IPS-NIHi11 (cell line): ENCODE measurements around the gene CDH15.
"Not testable (repeated sequence)": the region's sequence is repeated elsewhere in the genome, so short reads cannot be mapped to it uniquely, and the experiment has no call there.

Source experiments
- DNase-seq: peaks from one replicate; pipeline ENCODE4 v3.0.0; 2012; ENCODE audit warnings: mixed read lengths, low spot score

CDH15 gene

DNA sequence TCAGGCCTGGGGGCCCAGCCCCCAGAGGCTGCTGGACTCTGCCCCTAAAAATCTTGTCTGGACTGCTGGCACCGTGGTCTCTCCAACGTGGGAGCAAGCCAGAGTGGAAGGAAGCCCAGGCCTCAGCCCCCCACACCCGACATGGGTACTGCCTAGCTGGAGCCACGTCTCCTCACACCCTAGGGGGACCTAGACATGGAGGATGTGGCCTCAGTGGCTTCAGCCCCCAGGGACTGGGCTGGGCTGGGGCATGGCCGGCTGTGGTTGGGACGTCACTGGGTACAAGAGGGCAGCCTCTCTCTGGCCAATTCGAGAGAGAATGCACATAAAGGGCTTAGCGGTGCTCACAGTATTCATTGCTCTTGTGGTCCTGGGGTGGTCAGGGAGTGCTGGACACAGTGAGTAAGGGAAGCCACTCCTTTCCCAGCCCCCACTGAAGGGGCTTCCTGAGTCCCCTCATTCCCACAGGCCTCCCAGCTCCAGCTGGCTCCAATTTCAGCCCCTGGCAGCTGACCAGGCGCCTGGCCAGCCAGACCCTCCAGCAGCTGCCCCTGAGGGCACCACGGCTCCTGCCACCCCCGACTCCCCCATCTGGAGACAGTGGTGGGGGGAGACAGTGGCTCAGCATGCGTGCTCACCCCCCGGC, 1.1 kb downstream of the CDH15 start:
- no peak for DNase-seq

DNA sequence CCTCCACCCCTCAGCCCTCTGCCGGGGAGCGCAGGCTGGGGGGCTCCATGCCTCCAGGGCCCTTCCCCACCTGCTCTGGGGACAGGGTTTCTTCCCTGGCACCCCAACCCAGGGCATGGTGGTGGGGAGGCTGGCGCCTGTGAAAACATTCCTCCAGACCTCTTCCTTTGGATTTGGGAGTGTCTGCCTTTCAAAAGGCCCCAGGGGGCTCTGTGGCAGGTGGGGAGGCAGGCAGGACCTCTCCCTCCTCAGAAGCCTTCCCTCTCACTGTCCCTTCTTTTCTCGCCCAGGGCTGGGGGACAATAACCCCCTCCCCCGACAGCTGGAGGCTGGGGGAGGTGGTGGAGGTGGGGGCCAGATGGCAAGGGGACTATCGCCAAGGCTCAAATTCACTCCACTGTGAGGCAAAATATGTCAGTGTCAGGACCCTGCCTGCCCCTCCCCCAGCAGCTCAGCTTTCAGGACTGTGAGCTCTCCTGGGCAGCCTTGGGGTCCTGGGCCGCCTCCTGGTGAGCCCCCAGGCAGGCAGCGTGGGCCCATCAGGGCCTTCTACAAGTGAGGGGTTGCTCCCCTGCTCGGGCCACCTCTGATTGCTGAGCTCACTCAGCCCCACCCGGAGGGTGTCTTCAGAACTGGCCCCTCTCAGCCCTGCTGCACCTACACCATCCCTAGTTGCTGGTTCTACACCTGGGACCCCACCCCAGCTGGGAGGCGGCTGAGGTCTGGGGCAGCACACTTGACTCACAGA, 1.8 kb downstream of the CDH15 start:
- DNase-seq, result no peak

DNA sequence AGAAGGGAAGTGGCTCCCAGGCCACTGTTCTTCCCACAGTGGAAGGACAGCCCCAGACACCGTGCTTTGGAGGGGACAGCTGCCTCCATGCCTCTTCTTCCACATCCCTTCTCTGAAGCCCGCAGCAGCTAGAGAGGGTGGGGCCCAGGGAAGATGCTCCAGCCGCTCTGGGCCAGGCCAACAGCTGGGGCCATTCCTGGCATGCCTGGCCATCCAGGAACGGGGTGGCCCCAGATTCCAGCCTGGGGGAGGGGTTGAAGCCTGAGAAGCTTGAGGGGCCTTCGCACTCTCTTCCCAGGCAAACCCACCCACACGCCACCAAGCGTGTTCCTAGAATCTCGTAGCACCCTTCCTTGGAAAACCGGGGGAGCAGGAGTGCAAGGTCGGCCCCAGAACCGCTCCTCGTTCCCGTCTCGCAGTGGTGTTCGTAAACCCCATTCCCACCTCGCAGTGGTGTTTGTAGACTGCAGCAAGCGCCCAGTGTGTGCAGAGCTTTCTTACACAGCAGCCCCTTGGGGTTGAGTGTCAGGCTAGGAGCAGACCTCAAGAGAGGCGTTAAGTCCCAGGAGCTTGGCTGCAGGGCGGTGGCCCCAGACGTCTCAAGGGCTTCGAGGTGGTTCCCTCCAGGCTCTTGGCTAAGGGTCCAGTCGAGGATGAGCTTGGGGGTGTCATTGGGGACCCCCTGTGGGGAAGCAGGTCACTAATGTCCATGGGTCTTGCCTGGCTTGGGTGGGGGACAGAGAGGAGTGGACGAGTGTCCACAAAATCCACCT, 2.7 kb downstream of the CDH15 start:
- DNase-seq, result no peak

DNA sequence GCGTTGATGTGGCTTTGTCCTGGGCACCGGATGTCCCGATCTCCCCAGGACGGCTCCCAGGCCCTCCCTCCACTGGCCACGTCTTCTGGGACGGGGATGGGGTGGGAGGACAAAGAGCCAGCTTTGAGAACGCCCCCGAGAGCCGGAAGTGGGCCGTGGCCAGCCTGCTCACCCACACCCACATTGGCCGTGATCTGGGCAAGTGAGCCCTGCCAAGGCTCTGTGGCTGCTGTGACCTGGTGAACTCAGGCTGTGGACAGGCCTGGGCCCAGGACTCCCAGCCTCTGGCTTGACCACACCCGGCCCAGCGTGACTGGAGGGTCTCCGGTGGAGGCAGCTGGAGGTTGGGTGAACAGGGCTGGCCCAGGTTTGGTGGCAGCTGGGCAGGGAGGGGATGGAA, 3.3 kb downstream of the CDH15 start:
- DNase-seq, result no peak

DNA sequence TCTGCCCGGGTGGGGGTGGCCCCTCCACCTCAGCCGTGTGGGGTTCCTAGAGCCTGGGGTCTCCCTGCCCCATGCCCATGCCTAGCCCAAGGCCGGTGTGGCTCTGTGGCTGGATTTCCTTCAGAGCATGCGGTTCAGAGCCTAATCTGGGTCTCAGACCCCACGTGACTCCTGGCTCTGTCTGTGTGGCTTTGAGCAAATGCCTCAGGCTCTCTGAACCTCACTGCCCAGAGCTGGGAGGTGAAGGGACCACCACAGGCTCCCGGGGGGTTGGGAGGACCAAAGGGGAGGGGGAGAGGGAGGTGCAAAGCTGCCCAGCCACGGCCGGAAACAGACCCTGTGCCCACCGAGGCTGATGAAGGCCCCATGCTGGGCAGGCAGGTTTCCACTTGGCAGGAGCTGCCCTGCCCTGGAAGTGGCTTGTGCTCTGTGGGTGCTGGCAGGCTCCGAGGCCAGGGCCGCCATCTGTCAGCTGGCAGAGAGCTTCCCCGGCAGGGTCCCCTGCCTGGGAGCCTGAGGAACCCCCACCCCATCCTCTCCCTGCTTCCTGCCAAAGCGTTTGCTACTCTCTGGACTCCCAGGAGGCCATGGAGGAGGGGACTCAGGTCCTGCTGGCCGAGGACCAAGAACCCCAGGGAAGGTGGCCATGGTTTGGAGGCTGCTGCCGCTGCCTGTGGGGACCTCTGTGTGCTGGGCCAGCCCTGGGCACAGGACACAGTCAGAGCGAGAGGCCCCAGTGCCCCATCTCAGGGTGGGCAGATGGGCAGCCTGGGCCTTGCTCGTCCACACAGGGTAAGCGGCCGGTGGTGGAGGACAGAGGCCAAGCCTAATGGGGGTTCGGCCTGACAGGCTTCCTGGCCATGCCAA, 4.0 kb downstream of the CDH15 start:
- DNase-seq, result no peak

DNA sequence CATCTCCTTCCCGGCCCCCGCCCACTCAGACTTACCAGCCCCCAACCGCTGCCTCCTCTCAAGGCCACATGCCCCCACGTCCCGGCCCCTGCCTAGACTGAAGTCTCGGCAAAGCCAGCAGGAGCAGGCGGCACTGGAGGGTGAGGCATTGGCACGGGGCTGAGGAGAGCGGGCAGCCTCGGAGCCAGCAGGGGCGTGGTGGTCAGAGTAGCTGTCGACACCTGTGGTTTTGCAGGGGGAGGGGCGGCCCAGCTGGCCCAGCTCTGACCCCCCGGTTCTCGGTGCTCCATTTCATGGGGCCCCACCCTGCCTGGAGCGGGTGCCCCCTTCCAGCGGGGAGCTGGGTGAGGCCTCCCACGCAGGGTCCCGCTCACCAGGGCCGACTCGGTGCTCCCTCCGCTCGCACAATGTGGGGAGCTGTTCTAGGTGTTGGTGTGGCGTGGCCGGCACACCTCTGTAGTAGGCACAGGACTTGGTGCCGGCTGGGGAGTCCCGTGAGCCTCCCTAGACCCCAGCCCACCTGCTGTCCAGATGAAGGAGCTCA, 4.7 kb downstream of the CDH15 start:
- DNase-seq, result no peak

DNA sequence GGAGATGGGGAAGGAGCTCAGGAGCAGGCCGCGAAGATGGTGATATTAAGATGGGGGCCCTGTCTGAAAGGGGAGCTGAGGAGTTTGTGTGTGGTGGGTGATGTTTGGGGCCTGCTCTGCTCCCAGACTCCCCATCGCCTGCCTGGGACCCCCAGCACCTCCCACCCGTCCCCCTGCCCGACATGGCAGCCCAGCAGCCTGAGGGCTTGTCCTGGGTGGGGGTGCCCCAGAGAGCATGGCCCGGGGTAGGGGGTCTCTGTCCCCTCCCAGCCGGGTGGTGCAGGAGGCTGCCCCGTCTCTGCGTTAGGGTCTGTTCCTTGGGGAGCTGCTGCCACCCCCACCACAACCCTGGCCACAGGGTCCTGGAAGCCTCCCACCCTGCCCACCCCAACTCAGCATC, 5.2 kb downstream of the CDH15 start:
- DNase-seq, result no peak

DNA sequence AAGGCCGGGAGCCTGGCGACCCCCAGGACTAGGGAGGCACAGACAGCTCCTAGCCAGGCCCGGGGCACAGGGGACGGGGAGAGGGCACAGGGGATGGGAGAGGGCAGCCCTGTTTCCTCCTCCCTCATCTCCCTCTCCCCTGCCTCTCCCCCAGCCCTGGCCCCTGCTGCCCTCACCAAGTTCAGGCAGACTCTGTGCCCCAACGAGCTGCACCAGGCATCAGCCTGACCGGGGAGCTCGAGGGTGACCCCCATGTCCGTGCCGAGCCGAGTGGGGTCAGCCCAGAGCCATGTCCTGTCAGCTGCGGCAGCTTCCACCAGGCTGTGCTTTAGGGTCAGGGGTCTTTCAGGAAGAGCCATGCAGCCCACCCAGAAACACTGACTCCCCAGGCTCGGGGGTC, 6.0 kb downstream of the CDH15 start:
- no peak for DNase-seq

DNA sequence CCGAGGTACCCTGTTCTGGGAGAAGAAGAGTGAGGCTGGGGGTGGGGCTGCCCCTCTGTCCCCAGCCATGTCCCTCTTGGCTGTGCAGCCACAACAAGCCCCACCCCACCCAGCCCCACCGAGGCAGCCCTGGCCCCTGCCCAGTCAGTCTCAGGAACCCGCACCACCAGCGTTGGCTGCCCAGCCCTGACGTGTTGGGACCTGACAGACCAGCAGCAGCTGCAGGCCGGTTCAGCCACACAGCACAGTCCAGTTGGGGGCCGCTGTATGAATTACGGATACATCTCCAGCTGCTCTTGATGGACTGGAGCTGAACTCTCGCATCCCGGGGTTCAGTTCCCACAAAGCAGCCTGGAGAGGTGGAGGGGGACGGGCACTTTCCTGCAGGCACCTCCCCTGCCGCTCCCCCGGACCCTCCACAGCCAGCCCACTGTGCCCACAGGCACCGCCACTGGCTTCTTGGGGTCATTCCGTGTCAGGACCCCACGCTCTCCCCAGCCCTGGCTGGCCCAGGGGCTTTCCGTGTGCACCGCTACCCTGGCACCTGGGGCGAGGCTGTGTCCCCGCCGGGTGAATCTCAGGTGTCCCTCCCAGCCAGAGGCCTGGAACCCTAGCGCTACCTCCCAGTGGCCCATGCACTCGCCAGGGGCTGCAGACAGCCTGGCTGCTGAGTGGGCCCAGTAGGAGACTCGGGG, 7.1 kb downstream of the CDH15 start:
- DNase-seq, result no peak

DNA sequence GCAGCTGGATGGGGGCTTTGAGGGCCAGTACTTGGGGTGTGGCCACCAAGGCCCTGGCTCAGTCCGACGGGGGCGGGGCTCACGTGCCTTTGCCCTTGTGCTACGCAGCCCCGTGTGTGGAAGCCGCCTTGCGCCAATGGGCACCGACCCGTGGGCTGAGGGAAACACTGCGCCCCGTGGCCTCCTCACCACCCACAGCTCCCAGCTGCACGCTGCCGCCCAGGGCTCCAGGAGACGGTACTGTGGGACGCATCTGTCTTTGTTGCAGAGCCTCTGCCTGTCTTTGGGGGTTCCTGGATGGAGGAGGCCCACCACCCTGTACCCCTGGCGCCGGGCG, 7.6 kb downstream of the CDH15 start:
- DNase-seq, result no peak

DNA sequence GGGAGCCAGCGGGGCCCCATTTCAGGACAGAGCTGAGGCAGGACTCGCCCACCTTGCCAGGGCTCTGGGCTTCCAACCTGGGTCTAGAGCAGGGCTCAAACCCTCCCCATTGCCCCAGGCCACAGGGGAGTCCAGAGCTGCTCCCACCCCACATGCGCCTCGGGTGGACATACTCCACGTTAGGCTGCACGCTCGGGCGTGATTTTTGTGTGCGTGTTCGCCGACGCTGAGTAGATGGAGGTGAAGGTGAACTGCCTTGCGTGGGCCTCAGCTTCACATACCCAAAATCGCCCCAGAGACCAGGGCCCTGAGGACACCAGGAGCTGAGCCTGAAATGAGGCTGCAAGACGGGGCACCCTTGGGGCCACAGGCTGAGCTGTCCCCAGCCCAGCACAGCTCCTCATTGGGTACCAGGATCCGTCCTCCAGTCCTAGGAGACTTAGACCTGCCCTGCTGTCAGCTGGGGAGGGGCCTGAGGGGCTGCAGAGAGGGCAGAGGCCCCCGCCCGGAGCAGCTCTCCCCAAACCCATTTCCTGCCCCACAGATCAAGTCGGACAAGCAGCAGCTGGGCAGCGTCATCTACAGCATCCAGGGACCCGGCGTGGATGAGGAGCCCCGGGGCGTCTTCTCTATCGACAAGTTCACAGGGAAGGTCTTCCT, 8.2 kb downstream of the CDH15 start:
- no peak for DNase-seq

DNA sequence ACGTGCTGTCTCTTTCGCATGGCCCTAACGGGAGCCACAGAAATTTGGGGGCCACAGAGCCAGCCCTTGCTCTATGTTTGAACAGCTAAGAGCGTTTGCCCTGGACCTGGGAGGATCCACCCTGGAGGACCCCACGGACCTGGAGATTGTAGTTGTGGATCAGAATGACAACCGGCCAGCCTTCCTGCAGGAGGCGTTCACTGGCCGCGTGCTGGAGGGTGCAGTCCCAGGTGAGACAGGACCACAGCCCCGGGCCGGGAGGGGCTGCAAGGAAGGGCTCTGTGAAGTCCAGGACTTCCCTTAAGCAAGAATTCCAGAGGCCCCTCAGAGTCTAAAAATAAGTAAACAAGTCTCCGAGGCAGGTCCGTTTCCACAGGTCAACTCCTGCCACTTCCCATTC, 11.9 kb downstream of the CDH15 start:
- no peak for DNase-seq

DNA sequence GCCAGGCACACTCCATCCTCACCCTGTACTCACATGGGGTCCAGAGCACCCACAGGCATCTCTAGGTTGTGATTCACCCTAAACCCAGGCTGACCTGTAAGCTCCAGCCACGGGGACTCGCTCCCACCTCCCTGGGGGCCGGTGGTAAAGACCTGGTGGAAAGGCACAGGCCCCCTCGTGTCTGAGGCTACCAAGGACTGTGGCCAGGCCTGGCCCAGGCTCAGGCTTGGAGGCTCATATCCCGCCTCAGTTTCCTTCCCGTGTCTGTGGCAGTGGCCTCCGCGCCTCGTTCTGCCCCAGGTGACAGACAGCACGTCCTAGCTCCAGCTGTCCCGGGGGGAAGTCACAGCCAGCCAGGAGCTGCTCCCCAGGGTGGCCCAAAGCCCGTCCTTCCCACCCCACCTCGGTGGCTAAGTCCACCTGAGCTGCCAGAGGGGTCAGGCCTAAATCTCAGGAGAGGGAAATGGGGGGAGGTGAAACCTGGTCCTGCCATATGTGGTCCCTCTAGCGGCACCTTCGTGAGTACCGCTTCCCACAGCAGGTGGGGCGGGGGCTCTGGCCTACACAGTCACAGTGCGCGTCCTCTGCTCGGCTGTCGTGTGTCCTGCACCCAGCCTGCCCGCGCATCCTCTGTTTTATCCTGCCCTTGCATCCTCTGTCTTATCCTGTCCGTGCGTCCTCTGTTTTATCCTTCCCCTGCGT, 12.6 kb downstream of the CDH15 start:
- no peak for DNase-seq

DNA sequence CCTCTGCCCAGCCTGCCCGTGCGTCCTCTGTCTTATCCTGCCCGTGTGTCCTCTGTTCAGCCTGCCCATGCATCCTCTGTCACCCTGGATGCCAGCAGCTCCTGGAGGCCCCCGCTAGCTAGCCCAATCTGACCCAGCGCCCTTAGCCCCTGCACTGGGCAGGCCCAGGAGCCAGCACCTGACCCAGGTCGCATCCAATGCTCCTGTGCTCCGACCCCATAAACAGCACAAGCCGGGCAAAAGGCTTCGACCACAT, 13.1 kb downstream of the CDH15 start:
- no peak for DNase-seq

DNA sequence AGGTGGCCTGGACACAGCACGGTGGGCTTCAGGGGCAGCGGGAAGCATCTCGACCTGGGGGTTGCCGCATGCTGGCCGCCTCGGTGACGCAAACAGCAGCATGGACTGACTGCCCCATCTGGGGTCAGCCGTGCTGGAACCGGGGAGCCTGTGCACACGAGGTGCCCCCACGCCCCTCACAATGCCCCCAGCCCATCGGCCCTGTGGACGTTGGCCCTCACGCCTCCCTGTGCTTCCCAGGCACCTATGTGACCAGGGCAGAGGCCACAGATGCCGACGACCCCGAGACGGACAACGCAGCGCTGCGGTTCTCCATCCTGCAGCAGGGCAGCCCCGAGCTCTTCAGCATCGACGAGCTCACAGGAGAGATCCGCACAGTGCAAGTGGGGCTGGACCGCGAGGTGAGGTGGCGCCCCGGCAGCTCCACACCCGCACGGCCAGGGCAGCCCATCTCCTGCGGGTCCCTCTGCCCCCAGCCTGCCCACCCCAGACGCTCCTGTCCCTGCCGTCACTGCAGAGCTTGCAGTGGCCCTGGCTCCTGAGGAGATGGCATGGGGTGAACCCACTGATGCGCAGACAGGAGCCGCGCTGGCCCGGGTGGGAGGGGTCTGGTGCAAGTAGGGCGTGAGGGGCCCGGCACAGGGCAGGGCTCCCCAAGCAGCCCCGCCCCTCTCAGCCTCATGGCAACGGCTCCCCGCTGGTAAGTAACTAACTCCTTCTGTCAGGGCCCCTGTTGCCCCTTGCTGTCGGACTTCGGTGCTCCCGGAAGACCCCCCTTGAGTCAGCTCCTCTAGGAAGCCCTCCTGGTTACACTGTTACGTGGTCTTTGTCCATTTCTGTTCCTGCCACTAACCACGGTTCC, 13.6 kb downstream of the CDH15 start:
- DNase-seq, result no peak

DNA sequence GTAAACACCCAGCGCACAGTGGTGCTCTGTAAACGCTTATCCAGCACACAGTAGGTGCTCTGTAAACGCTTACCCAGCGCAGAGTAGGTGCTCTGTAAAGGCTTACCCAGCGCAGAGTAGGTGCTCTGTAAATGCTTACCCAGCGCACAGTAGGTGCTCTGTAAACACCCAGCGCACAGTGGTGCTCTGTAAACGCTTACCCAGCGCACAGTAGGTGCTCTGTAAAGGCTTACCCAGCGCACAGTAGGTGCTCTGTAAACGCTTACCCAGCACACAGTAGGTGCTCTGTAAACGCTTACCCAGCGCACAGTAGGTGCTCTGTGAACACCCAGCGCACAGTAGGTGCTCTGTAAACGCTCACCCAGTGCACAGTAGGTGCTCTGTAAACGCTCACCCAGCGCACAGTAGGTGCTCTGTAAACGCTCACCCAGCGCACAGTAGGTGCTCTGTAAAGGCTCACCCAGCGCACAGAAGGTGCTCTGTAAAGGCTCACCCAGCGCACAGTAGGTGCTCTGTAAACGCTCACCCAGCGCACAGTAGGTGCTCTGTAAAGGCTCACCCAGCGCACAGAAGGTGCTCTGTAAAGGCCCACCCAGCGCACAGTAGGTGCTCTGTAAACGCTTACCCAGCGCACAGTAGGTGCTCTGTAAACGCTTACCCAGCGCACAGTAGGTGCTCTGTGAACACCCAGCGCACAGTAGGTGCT, 14.5 kb downstream of the CDH15 start:
- DNase-seq, result not testable (repeated sequence)

DNA sequence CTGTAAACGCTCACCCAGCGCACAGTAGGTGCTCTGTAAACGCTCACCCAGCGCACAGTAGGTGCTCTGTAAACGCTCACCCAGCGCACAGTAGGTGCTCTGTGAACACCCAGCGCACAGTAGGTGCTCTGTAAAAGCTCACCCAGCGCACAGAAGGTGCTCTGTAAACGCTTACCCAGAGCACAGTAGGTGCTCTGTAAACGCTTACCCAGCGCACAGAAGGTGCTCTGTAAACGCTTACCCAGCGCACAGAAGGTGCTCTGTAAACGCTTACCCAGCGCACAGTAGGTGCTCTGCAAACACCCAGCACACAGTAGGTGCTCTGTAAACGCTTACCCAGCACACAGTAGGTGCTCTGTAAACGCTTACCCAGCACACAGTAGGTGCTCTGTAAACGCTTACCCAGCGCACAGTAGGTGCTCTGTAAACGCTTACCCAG, 15.1 kb downstream of the CDH15 start:
- not testable (repeated sequence) for DNase-seq

DNA sequence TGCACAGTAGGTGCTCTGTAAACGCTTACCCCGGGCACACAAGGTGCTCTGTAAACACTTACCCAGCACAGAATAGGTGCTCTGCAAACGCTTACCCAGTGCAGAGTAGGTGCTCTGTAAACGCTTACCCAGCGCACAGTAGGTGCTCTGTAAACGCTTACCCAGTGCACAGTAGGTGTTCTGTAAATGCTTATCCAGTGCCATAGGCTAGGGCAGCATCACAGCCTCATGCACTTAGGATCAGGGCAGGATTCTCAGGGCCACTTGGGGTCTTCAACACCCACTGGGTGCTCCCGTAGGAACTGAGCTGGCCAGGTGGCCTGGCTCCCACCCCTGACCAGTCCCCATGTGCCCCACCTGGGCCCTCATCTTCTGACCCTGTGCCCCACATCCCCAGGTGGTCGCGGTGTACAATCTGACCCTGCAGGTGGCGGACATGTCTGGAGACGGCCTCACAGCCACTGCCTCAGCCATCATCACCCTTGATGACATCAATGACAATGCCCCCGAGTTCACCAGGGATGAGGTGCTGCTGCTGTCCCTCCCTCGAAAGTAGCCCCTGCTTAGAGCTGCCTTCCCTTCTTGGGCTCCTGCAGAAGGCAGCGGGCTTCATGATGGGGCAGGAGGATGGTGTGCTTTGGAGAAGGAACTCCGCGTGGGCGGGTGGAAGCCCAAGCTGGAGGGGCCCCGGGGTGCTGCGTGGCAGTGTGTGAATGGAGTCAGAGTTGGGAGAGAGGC, 15.7 kb downstream of the CDH15 start:
- DNase-seq, result no peak
